HepG2 (cell line): ENCODE measurements around the gene CHRNB2. TPM values are rescaled to one million over a fixed set of nuclear protein-coding genes. Genes with fewer than 3 reads are reported as not detected.
A peak's percentile ranks its signal among the peaks of the same experiment; 100 is the strongest.

ENCODE experiments used
- ATAC-seq: fragments of 200-7000 bp; cut with Tn5 transposase; 3 replicates; pipeline ENCODE4 v1.9.1; 2020; ENCODE audit warnings: mild to moderate bottlenecking, moderate library complexity
- BruUV-seq: library from RNA; stranded (reverse); fragments of 400-500 nt; replicated peaks from 2 replicates; lab custom pipeline; 2021; lab: Mats Ljungman, UMichigan
- CTCF ChIA-PET: fragments of 300-600 bp; formaldehyde crosslinking; extraction: SDS; loops from one replicate; lab custom pipeline; 2021; ENCODE audit warnings: low total read pairs, inconsistent platforms, low intra/inter-chr PET ratio; lab: Yijun Ruan, JAX
- POLR2A ChIA-PET: fragments of 350-600 bp; sonication (Branson Sonifier 250); formaldehyde crosslinking; loops from one replicate; lab custom pipeline; 2020; ENCODE audit warnings: antibody characterized with exemption, inconsistent platforms; lab: Yijun Ruan, JAX
- DNase-seq: peaks from one replicate; pipeline ENCODE4 v3.0.0-alpha.2; 2015; ENCODE audit warnings: low spot score
- FAIRE-seq: peaks from 3 replicates; lab custom pipeline; 2011; peaks lifted over from hg19 to GRCh38; lab: Jason Lieb, UNC
- H2AFZ ChIP-seq: one replicate; pipeline ENCODE4 v1.6.1; 2011; ENCODE audit warnings: low read length, inconsistent platforms
- H3K27ac ChIP-seq: fragments of 300-600 bp; 3 replicates; pipeline ENCODE4 v1.8.0; 2011; ENCODE audit warnings: mixed run types, mild to moderate bottlenecking, mixed read lengths, low read length, inconsistent platforms; ENCODE audit not compliant: insufficient read depth; ENCODE audit errors: extremely low read length
- H3K27me3 ChIP-seq, 2 experiments: fragments of 200-600 bp in 1 of 2; 2 replicates in 1 of 2; 3 replicates in 1 of 2; pipeline versions ENCODE4 v1.6.0 to v1.8.0; 2011; ENCODE audit warnings: low read length in 2 of 2, mild to moderate bottlenecking in 2 of 2, moderate library complexity in 2 of 2, inconsistent platforms in 1 of 2; ENCODE audit not compliant: insufficient read depth in 2 of 2, control insufficient read depth in 1 of 2
- H3K36me3 ChIP-seq, 2 experiments: fragments of 200-600 bp in 1 of 2; replicated peaks in 1 of 2; 2 replicates in 1 of 2; 3 replicates in 1 of 2; pipeline versions ENCODE4 v1.5.1 to v1.8.0; 2011; ENCODE audit warnings: low read length in 2 of 2, inconsistent platforms in 1 of 2; ENCODE audit not compliant: insufficient read depth in 2 of 2, control insufficient read depth in 1 of 2
- H3K4me1 ChIP-seq: 2 replicates; pipeline ENCODE4 v1.5.1; 2012; ENCODE audit warnings: low read length, inconsistent platforms; ENCODE audit not compliant: insufficient read depth
- H3K4me2 ChIP-seq: 2 replicates; pipeline ENCODE4 v1.6.0; 2011; ENCODE audit warnings: low read depth, low read length, inconsistent platforms
- H3K4me3 ChIP-seq, 3 experiments: fragments of 200-600 bp in 1 of 3; sonication (generic), shearing (Covaris generic) in 1 of 3; replicated peaks in 1 of 3; 2 replicates each; pipeline ENCODE4 v1.5.1; 2011 to 2016; ENCODE audit warnings: low read length in 3 of 3, inconsistent platforms in 2 of 3, low read depth in 2 of 3, mild to moderate bottlenecking in 2 of 3, control low read depth in 1 of 3, mixed read lengths in 1 of 3; ENCODE audit not compliant: insufficient read depth in 1 of 3
- H3K79me2 ChIP-seq: one replicate; pipeline ENCODE4 v1.6.1; 2011; ENCODE audit warnings: low read length, inconsistent platforms; ENCODE audit not compliant: insufficient read depth
- H3K9ac ChIP-seq: 2 replicates; pipeline ENCODE4 v1.6.0; 2011; ENCODE audit warnings: mild to moderate bottlenecking, low read depth, low read length, inconsistent platforms; ENCODE audit not compliant: insufficient read depth
- H3K9me3 ChIP-seq: 2 replicates; pipeline ENCODE4 v1.5.1; 2012; ENCODE audit warnings: mild to moderate bottlenecking, low read length
- H4K20me1 ChIP-seq: 2 replicates; pipeline ENCODE4 v1.6.0; 2011; ENCODE audit warnings: inconsistent platforms, mild to moderate bottlenecking, low read length, moderate library complexity; ENCODE audit not compliant: insufficient read depth
- AGO1 ChIP-seq: fragments of 200-400 bp; formaldehyde crosslinking; IDR thresholded peaks from 2 replicates; pipeline ENCODE4 v1.6.1; 2017; ENCODE audit warnings: mild to moderate bottlenecking, low read depth, low read length, moderate library complexity; ENCODE audit not compliant: poor library complexity, severe bottlenecking
- CHD2 ChIP-seq: IDR thresholded peaks from 2 replicates; pipeline ENCODE4 v1.6.1; 2011; ENCODE audit warnings: low read depth, low read length, improper control_type of control experiment
- IKZF5 ChIP-seq: IDR thresholded peaks from 2 replicates; pipeline ENCODE4 v1.6.1; 2018; ENCODE audit warnings: missing genetic modification reagents, mild to moderate bottlenecking, missing compliant biosample characterization
- MNT ChIP-seq: fragments of 450-650 bp; IDR thresholded peaks from 2 replicates; pipeline ENCODE4 v1.6.1; 2016
- PCBP2 ChIP-seq: fragments of 200-400 bp; formaldehyde crosslinking; optimal IDR thresholded peaks from 2 replicates; pipeline ENCODE3; 2018; ENCODE audit warnings: low read length, low read depth; ENCODE audit not compliant: poor library complexity, severe bottlenecking
- PHF8 ChIP-seq: sonication (generic); formaldehyde crosslinking; IDR thresholded peaks from 2 replicates; pipeline ENCODE4 v1.5.0; 2020; ENCODE audit warnings: missing genetic modification reagents
- XRCC5 ChIP-seq: fragments of 200-400 bp; formaldehyde crosslinking; optimal IDR thresholded peaks from 2 replicates; pipeline ENCODE3; 2017; ENCODE audit warnings: mild to moderate bottlenecking, low read length
- ZFP1 ChIP-seq: IDR thresholded peaks from 2 replicates; pipeline ENCODE4 v1.6.1; 2016
- ZNF333 ChIP-seq: sonication (generic); formaldehyde crosslinking; IDR thresholded peaks from 2 replicates; pipeline ENCODE4 v1.4.0; 2020; ENCODE audit warnings: mild to moderate bottlenecking, missing genetic modification reagents, borderline replicate concordance
- ZNF343 ChIP-seq: sonication (generic); formaldehyde crosslinking; IDR thresholded peaks from 2 replicates; pipeline ENCODE4 v1.4.0; 2020; ENCODE audit warnings: mild to moderate bottlenecking, missing genetic modification reagents
- ZNF678 ChIP-seq: sonication (generic); formaldehyde crosslinking; IDR thresholded peaks from 2 replicates; pipeline ENCODE4 v1.4.0; 2020; ENCODE audit warnings: mild to moderate bottlenecking, missing genetic modification reagents
- WGBS: methylation state at CpG from one replicate; pipeline ENCODE4 v1.1.6; 2017; ENCODE audit warnings: low lambda C conversion rate; 5-methylcytosine and 5-hydroxymethylcytosine counted together
- in situ Hi-C: cut with HindIII; loops from 2 replicates; pipeline ENCODE4 v1.10.0; 2017; ENCODE audit warnings: low pct_unique_long_range_greater_than_20kb; ENCODE audit not compliant: extremely low pct_ligation_motif_present
- intact Hi-C: fragments of 100-400 bp; cut with micrococcal nuclease; formaldehyde crosslinking; loops from one replicate; pipeline ENCODE4 v1.10.0; 2022; ENCODE audit not compliant: unreplicated experiment
- polyA plus RNA-seq, 8 experiments: library from polyadenylated mRNA; depleted of rRNA in 3 of 8; stranded (reverse) in 7 of 8; unstranded in 1 of 8; fragments of >200 nt; fragmentation: Illumina TruSeq in 4 of 8; extraction: Trizol in 4 of 8; gene quantifications; 2 replicates each; pipeline versions ENCODE4 v1.2.1 to v1.2.3, GENCODE V29; 2011 to 2016; ENCODE audit warnings: low read depth in 4 of 8, missing spikeins in 1 of 8, mixed read lengths in 1 of 8; ENCODE audit not compliant: insufficient read depth in 1 of 8
- total RNA-seq, 5 experiments: library from RNA; depleted of rRNA; stranded (reverse); fragments of >200 nt; fragmentation: Illumina TruSeq; extraction: Trizol; gene quantifications; 2 replicates each; pipeline ENCODE4 v1.2.3, GENCODE V29; 2016; ENCODE audit warnings: low read depth in 1 of 5

The CHRNB2 gene
- total and polyA plus RNA-seq, 2 of the 13 experiments (the other 11 are each of a cell fraction or from before 2014, with no cell fraction given) = 0.03 to 0.07 TPM

- TF ChIP-seq CHD2 = no peak
- TF ChIP-seq ZFP1 (CRISPR knock-in tag) = no peak
- TF ChIP-seq PHF8 = no peak
- no peak for TF ChIP-seq ZNF343 (CRISPR knock-in tag)
Observed at GRCh38 chr1:154622503-154623039, 55.0 kb downstream of the CHRNB2 start (continued).

- TF ChIP-seq ZNF678 (CRISPR knock-in tag) = no peak
- no peak for TF ChIP-seq AGO1
- TF ChIP-seq ZNF333 (CRISPR knock-in tag) = no peak
- TF ChIP-seq PCBP2 = no peak
- TF ChIP-seq XRCC5 = no peak
- TF ChIP-seq IKZF5 (CRISPR knock-in tag) = no peak
- TF ChIP-seq MNT = peak; percentile 54; the same call in 1 of the 2 replicates
- peaks cover 37% of the 10 kb centered on the region for H3K4me1 ChIP-seq
- CTCF ChIA-PET = no interaction called here
- peaks cover 39% of the 10 kb centered on the region for H4K20me1 ChIP-seq
- peaks cover 0 to 12% of the 10 kb centered on the region in 2 experiments; a peak in 2 of 5 replicates for H3K36me3 ChIP-seq
- in situ Hi-C loops (no loop called here), intact Hi-C loops (no loop called here)
- H3K4me2 ChIP-seq = no peak overlapping the region
- no peak overlapping the region for H3K4me3 ChIP-seq
- no TSS peak for BruUV-seq
- H3K27me3 ChIP-seq = no peaks in the 10 kb centered on the region; a peak in 1 of 5 replicates
- DNase-seq = no peak
- POLR2A ChIA-PET = no interaction called here
- 100% methylated on average over 3 of the region's 3 CpGs for WGBS
- H3K27ac ChIP-seq = no peak overlapping the region
- peaks cover 92% of the 10 kb centered on the region for H3K79me2 ChIP-seq
- H2AFZ ChIP-seq = no peak overlapping the region
- no peak for FAIRE-seq
- H3K9ac ChIP-seq = no peak overlapping the region
- H3K9me3 ChIP-seq = no peaks in the 10 kb centered on the region
- no peak for ATAC-seq
Observed at GRCh38 chr1:154623358-154623757, 55.8 kb downstream of the CHRNB2 start.
